Bronchial epithelial cell (primary cell): Measurements from ENCODE around the gene KIAA0753. TPM values are rescaled to one million over a fixed set of nuclear protein-coding genes. Genes with fewer than 3 reads are reported as not detected.
A peak's percentile ranks its signal among the peaks of the same experiment; 100 is the strongest.

Experiments used
- DNase-seq: peaks from one replicate; pipeline ENCODE4 v3.0.0-alpha.2; 2010; ENCODE audit warnings: low read depth
- FAIRE-seq: peaks from 2 replicates; lab custom pipeline; 2011; peaks lifted over from hg19 to GRCh38; lab: Jason Lieb, UNC
- H3K27me3 ChIP-seq: 2 replicates; pipeline ENCODE4 v1.5.1; 2011; ENCODE audit warnings: low read length; ENCODE audit not compliant: control insufficient read depth, insufficient read depth
- H3K36me3 ChIP-seq: 2 replicates; pipeline ENCODE4 v1.5.1; 2011; ENCODE audit warnings: low read length; ENCODE audit not compliant: control insufficient read depth, insufficient read depth
- H3K4me3 ChIP-seq: 2 replicates; pipeline ENCODE4 v1.5.1; 2011; ENCODE audit warnings: mild to moderate bottlenecking, low read depth, low read length, control low read depth
- total RNA-seq: library from RNA; depleted of rRNA; stranded (reverse); fragments of >200 nt; gene quantifications from 2 replicates; pipeline ENCODE4 v1.2.1, GENCODE V29; 2014
- TF ChIP-seq, protein P1 (sequence below): IDR thresholded peaks from 2 replicates; pipeline ENCODE4 v1.5.1; 2011; ENCODE audit warnings: mild to moderate bottlenecking, moderate library complexity, low read length, control low read depth, inconsistent platforms; ENCODE audit not compliant: insufficient read depth, severe bottlenecking

Gene KIAA0753
- total RNA-seq, 1 donor from 2014 or later, result 6.6 TPM

DNA sequence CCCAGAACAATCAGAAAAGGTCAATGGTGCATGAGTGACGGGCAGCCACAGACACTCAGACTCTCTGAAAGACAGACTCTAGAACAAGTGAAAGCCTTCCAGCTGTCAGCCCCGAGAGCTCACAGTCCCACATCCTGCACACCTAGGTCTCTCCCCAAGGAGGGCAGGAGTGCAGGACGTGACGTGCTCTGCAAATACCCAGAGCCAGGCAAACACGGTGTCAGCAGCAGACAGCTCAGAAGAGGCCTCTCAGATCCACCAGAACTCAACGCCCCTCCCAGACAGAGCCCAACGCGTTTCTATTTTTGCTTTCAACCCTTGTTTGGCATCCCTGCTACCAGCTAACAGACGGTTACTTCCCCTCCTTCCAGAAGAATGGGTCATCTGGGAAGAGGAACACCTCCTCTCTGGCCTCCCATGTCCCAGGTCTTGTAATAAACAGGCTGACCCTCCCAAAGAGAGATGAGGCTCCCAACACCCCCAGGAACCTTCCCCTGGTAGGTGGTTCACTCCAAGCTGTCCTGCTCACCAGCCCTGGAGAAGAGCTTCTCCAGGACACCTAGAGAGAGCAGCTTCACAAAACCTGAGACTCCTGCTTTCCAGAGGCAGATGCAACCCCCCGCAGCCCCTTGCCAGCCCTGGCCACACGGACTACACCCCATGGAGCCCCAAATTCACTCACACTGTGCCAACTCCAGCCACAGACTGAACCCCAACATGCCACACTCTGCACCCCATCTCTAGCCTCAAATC lies 91.8 kb downstream of the KIAA0753 start:
- FAIRE-seq, result peak; percentile 96
- Histone ChIP-seq H3K27me3 (no peaks in the 10 kb centered on the region), H3K4me3 (no peak overlapping the region), H3K36me3 (peaks cover 13% of the 10 kb centered on the region)
- TF ChIP-seq, protein P1, sequence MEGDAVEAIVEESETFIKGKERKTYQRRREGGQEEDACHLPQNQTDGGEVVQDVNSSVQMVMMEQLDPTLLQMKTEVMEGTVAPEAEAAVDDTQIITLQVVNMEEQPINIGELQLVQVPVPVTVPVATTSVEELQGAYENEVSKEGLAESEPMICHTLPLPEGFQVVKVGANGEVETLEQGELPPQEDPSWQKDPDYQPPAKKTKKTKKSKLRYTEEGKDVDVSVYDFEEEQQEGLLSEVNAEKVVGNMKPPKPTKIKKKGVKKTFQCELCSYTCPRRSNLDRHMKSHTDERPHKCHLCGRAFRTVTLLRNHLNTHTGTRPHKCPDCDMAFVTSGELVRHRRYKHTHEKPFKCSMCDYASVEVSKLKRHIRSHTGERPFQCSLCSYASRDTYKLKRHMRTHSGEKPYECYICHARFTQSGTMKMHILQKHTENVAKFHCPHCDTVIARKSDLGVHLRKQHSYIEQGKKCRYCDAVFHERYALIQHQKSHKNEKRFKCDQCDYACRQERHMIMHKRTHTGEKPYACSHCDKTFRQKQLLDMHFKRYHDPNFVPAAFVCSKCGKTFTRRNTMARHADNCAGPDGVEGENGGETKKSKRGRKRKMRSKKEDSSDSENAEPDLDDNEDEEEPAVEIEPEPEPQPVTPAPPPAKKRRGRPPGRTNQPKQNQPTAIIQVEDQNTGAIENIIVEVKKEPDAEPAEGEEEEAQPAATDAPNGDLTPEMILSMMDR, result no peak
- peak; percentile 63 for DNase-seq

DNA sequence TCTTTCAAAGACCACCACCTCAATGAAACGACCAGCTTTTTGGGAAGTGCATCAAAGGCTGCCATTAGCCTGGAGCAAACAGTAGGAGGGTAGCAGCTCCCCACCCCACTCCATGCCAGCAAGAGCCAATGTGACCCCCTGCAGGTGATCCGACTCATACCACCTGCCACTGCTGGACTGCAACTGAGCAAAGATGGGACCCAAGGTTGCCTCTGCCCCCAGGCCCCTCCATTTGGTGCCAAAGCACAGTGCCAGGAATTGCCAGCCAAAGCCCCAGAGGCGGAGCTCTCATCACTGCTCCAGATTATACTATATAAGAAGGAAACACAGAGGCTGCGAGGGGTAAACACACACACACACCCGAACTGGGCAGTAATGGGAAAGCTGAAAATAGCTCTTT lies 92.5 kb downstream of the KIAA0753 start:
- no peak overlapping the region for H3K4me3 ChIP-seq
- no peaks in the 10 kb centered on the region for H3K27me3 ChIP-seq
- peaks cover 13% of the 10 kb centered on the region for H3K36me3 ChIP-seq
- FAIRE-seq (no peak), DNase-seq (no peak)
- TF ChIP-seq, protein P1, result no peak

DNA sequence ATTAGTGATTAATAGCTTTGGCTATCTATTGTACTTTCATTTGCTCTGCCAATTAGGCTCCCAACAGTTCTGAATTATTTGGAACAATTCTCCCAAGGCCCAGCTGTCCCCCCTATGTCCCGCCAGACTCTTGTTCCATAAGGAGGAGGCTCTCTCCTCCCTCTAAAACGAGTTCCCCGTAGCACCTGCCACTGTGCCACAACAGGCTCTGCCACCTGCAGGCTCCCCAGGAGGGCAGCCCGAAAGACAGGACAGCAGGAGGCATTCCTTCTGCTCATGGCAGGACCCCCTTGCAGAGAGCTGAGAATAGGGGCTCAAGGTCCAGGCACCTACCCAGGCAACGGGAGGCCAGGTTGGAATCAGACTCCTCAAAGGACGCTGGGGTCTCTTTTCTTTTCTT lies 93.2 kb downstream of the KIAA0753 start:
- DNase-seq (no peak), FAIRE-seq (no peak)
- Histone ChIP-seq H3K27me3 (no peaks in the 10 kb centered on the region), H3K4me3 (no peak overlapping the region), H3K36me3 (peaks cover 13% of the 10 kb centered on the region)
- TF ChIP-seq, protein P1, result no peak

DNA sequence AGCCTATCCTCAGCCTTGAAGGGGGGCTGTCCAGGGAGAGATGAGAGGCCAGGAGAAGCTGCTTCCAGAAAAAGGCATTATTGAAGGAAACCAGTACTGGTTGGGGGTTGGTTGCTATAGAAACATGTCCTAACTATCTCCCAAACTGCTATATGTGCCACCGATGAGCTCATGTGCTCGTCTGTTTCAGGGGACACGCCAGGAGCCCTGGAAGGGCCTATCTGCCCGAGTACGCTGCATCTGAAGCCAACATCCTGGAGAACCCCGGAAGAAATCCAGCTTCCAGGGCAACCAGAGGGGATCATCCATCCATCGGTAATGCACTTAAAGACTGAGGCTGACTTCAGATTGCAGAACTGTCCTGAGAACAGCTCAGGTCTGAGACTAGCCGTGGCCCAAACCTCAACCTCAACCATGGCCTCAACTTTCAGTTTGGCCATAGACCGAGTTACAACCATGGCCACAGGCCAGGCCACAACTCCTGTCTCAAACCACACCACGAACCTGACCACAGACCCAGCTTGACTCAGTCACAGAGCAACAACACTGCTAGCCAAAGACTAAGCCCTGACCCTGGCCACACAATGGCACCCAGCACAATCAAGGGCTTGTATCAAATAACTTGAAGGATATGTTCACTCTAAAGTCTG lies 94.3 kb downstream of the KIAA0753 start:
- Histone ChIP-seq H3K36me3 (peaks cover 13% of the 10 kb centered on the region), H3K4me3 (no peak overlapping the region), H3K27me3 (no peaks in the 10 kb centered on the region)
- FAIRE-seq (no peak), DNase-seq (no peak)
- TF ChIP-seq, protein P1, result no peak

DNA sequence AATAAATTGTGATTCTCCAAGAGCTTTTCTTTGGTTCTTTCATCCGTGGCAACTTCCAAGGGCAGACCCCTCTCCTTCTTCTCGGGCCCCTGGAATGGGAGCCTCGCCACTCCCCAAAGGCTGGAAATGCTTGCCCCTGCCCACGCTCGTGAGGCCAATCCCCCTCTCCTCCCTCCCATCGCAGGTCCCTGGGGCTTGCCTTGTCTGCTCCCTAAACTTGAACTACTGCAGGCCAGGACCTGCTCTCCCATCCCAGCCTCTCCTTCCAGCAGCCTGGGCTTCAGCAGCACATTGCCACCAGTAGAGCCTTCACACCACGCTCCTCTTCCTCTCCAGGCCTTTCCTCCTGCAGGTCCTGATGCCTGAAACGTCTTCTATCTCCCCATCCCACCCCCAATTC lies 95.2 kb downstream of the KIAA0753 start:
- FAIRE-seq (no peak), DNase-seq (no peak)
- TF ChIP-seq, protein P1, result no peak
- H3K4me3 ChIP-seq, result no peak overlapping the region
- no peaks in the 10 kb centered on the region for H3K27me3 ChIP-seq
- peaks cover 10% of the 10 kb centered on the region for H3K36me3 ChIP-seq
